Heart left ventricle (tissue), 16 donors: Measurements from ENCODE around the gene CXCR6. TPM values are rescaled to one million over a fixed set of nuclear protein-coding genes. Genes with fewer than 3 reads are reported as not detected.

Experiments used
- ATAC-seq, 4 donors: fragments of 200-7000 bp; cut with Tn5 transposase; one replicate each; pipeline ENCODE4 v1.9.1; 2020 to 2022; ENCODE audit warnings: moderate library complexity in 4 of 4, mild to moderate bottlenecking in 3 of 4, moderate number of reproducible peaks in 1 of 4
- DNase-seq, 5 donors: peaks; one replicate each; pipeline ENCODE4 v3.0.0-alpha.2; 2020
- H3K27ac ChIP-seq, 12 donors: fragments of 200-600 bp; sonication (generic) in 4 of 12; one replicate each; pipeline versions ENCODE4 v1.5.0 to v1.8.0; 2016 to 2022; ENCODE audit warnings: mild to moderate bottlenecking in 2 of 12
- H3K27me3 ChIP-seq, 9 donors: fragments of 200-600 bp; sonication (generic) in 2 of 9; one replicate each; pipeline versions ENCODE4 v1.5.1 to v1.8.0; 2016 to 2022; ENCODE audit warnings: mild to moderate bottlenecking in 3 of 9
- H3K36me3 ChIP-seq, 9 donors: fragments of 200-600 bp; sonication (generic) in 2 of 9; one replicate each; pipeline versions ENCODE4 v1.5.0 to v1.8.0; 2018 to 2022; ENCODE audit warnings: mild to moderate bottlenecking in 2 of 9
- H3K4me1 ChIP-seq, 12 donors: fragments of 200-600 bp; sonication (generic) in 4 of 12; one replicate each; pipeline versions ENCODE4 v1.5.0 to v1.8.0; 2016 to 2022; ENCODE audit warnings: mild to moderate bottlenecking in 3 of 12
- H3K4me3 ChIP-seq, 12 donors: fragments of 200-600 bp; sonication (generic) in 4 of 12; one replicate each; pipeline versions ENCODE4 v1.5.0 to v1.8.0; 2017 to 2022; ENCODE audit warnings: mild to moderate bottlenecking in 9 of 12, moderate library complexity in 4 of 12
- H3K9me3 ChIP-seq, 12 donors: fragments of 200-600 bp; sonication (generic) in 4 of 12; one replicate each; pipeline versions ENCODE4 v1.5.0 to v1.8.0; 2016 to 2022; ENCODE audit warnings: mild to moderate bottlenecking in 1 of 12
- CTCF ChIP-seq, 12 donors: fragments of 200-600 bp; sonication (generic) in 4 of 12; IDR thresholded peaks; one replicate each; pipeline versions ENCODE4 v1.5.0 to v1.8.0; 2018 to 2022; ENCODE audit warnings: antibody characterized with exemption in 12 of 12, mild to moderate bottlenecking in 5 of 12
- POLR2A ChIP-seq, 2 donors: fragments of 450-650 bp; IDR thresholded peaks; one replicate each; pipeline ENCODE4 v1.6.1; 2017; ENCODE audit warnings: antibody characterized with exemption in 2 of 2, mild to moderate bottlenecking in 2 of 2, moderate library complexity in 2 of 2
- WGBS, 4 donors: extraction: QIAGEN DNeasy Blood & Tissue Kit in 2 of 4; methylation state at CpG; one replicate each; pipeline versions ENCODE4 v1.1.5 to v1.1.7; 2013 to 2018; 5-methylcytosine and 5-hydroxymethylcytosine counted together
- intact Hi-C, 10 donors: fragments of 100-400 bp; cut with DNase I; formaldehyde crosslinking; loops; one replicate each; pipeline versions ENCODE4 v1.11.1 to v1.14.2; 2022
- polyA plus RNA-seq, 2 donors: library from polyadenylated mRNA; stranded (reverse); fragments of 200-250 nt; gene quantifications; one replicate each; pipeline ENCODE4 v1.2.3, GENCODE V29; 2013
- total RNA-seq, 9 donors: library from RNA; depleted of rRNA in 2 of 9; stranded (reverse); fragments of >200 nt in 2 of 9; fragmentation: NEBNext Ultra II Directional in 3 of 9; extraction: Animal tissue kit (Norgen Biotek cat#: 25700) in 3 of 9; gene quantifications; one replicate each; pipeline versions ENCODE4 v1.1.0 to v1.2.4, GENCODE V29; 2016 to 2023
- donor health status: ischemic (EF 13 %, LVEDD 7.1; RV severe dilation, severe dysfunction).
- donor health status: healthy with polysubstance abuse.
- donor health status: DM: no; HTN: yes; CAD: no.
- donor health status: DM: no; HTN: no; CAD: no.
- donor health status: ischemic (EF 25% LVEDD 6.9; RV normal size, moderate dysfunction).
- donor health status: ischemic (EF 25% LVEDD 5.7; RV mildly dilated, moderate dysfunction).
- donor health status: healthy.
- donor health status: DM: yes; HTN: yes; CAD: no.
- donor health status: ischemic (EF 35%, LVEDD 5.7; RV mildly dilated, moderate dysfunction).
- donor health status: nonischemic (EF 11% LVEDD 7.7; RV severe dilation, severe dysfunction).
- donor health status: DM: yes; HTN: yes; CAD: no.
- donor health status: PGD.
- donor health status: ischemic (EF 29% LVEDD 5.4; RV normal size, mild dysfunction).
- donor health status: nonischemic (EF 23%, LVEDD 6.1; RV moderate dilation, normal function).

CXCR6 gene
- total and polyA plus RNA-seq, 11 donors: 0.19 to 2.1 (median 0.30) TPM; not detected in 3

- H3K9me3 ChIP-seq: no peaks in the 10 kb centered on the region
- H3K36me3 ChIP-seq: peaks cover 4 to 100% (median 99%) of the 10 kb centered on the region in 9 donors
- WGBS, 4 donors: 70 to 95% (median 82%) methylated on average over 4 of the region's 4 CpGs
- no peak overlapping the region for H3K4me3 ChIP-seq
- peaks cover 0 to 15% (median 9%) of the 10 kb centered on the region in 12 donors for H3K4me1 ChIP-seq
- H3K27ac ChIP-seq: no peak overlapping the region
- H3K27me3 ChIP-seq: no peaks in the 10 kb centered on the region
- DNase-seq: no peak
- no peak for ATAC-seq
- no peak for TF ChIP-seq POLR2A (IDR thresholded peaks at IDR 0.05)
- TF ChIP-seq CTCF (IDR thresholded peaks at IDR 0.05): no peak
- intact Hi-C loops: no loop called here
Observed at GRCh38 chr3:45953536-45953935, 10.3 kb downstream of the CXCR6 start.

DNA sequence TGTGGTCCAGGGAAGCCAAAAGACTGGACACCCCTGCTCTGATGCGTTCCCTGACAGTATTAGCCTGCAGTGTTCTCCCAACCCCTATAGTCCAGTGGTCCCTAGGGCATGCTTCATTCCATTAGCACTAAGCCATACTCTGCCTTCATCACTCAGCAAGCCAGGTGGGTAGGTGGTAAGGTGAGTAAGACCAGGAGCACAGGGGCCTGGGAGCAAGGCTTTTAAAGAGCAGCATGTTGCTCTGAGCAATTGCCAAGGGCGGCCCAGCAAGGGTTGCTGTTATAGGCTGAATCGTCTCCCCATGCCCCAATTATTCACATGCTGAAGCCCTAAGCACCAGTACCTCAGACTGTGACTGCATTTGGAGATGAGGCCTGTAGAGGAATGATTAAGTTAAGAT, 11.0 kb downstream of the CXCR6 start:
- peaks cover 4 to 100% (median 99%) of the 10 kb centered on the region in 9 donors for H3K36me3 ChIP-seq
- no peak overlapping the region for H3K27ac ChIP-seq
- no peak for TF ChIP-seq CTCF (IDR thresholded peaks at IDR 0.05)
- no peak for TF ChIP-seq POLR2A (IDR thresholded peaks at IDR 0.05)
- no peak overlapping the region for H3K4me3 ChIP-seq
- intact Hi-C loops: no loop called here
- WGBS, 4 donors: 94 to 100% (median 97%) methylated on average over 3 of the region's 3 CpGs
- DNase-seq (no peak), ATAC-seq (no peak)
- peaks cover 0 to 20% (median 12%) of the 10 kb centered on the region in 12 donors for H3K4me1 ChIP-seq
- H3K9me3 ChIP-seq: no peaks in the 10 kb centered on the region
- no peaks in the 10 kb centered on the region for H3K27me3 ChIP-seq

GRCh38 chr3:45955017-45955647, 11.9 kb downstream of the CXCR6 start:
- peaks cover 4 to 100% (median 99%) of the 10 kb centered on the region in 9 donors for H3K36me3 ChIP-seq
- peaks cover 0 to 26% (median 10%) of the 10 kb centered on the region in 12 donors for H3K4me1 ChIP-seq
- peak in 1 of 5 donors; percentile 26 for DNase-seq
- no peaks in the 10 kb centered on the region for H3K9me3 ChIP-seq
- WGBS, 4 donors: 78 to 82% (median 81%) methylated on average over 11 of the region's 11 CpGs
- TF ChIP-seq CTCF (IDR thresholded peaks at IDR 0.05) (no peak), POLR2A (IDR thresholded peaks at IDR 0.05) (no peak)
- no peak overlapping the region for H3K4me3 ChIP-seq
- ATAC-seq: no peak
- H3K27me3 ChIP-seq: no peaks in the 10 kb centered on the region
- intact Hi-C loops: no loop called here
- no peak overlapping the region for H3K27ac ChIP-seq

GRCh38 chr3:45955706-45956105, 12.4 kb downstream of the CXCR6 start:
- H3K27me3 ChIP-seq: no peaks in the 10 kb centered on the region
- no peaks in the 10 kb centered on the region for H3K9me3 ChIP-seq
- H3K4me3 ChIP-seq: no peak overlapping the region
- no peak for DNase-seq
- ATAC-seq: no peak
- TF ChIP-seq CTCF (IDR thresholded peaks at IDR 0.05) (no peak), POLR2A (IDR thresholded peaks at IDR 0.05) (no peak)
- peaks cover 0 to 28% (median 9%) of the 10 kb centered on the region in 12 donors for H3K4me1 ChIP-seq
- intact Hi-C loops: no loop called here
- no peak overlapping the region for H3K27ac ChIP-seq
- H3K36me3 ChIP-seq: peaks cover 4 to 100% (median 99%) of the 10 kb centered on the region in 9 donors
- 90 to 94% (median 93%) methylated on average over 4 of the region's 4 CpGs for WGBS, 4 donors
